Measurements from ENCODE around the gene S100A7.

The S100A7 gene

DNA sequence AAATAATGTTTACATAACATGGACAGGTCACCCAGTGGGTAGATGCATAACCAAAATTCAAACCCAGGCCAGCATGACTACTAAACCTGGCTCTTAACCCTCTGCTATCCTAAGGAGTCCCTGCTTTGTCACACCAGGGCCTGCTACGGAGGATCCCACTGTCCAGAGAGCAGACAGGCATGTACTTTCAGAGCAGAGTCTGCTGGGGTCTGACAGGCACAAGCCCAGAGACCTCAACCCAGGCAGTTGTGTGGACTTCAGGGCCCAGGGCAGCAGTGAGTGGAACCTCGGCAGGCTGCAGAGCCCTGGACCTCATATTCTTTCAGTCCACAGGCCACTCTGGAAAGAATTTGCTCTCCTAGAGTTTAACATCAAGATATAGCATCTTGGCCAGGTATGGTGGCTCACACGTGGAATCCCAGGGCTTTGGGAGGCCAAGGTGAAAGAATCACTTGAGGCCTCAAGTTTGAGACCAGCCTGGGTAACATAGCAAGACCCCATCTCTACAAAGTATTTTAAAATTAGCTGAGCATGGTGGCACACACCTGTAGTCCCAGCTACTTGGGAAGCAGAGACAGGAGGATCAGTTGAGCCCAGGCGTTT is 16.1 kb upstream of the S100A7 start:
- Histone ChIP-seq H3K18ac (ENCODE audit: low read depth in 1 of 2, low read length in 2 of 2) (no peak overlapping the region), H3K9me3 (ENCODE audit: control insufficient read depth, low read length) (peaks cover 13% of the 10 kb centered on the region), H3K9ac (ENCODE audit: low read length) (no peak overlapping the region), H2BK15ac (ENCODE audit: low read depth, poor library complexity, severe bottlenecking) (no peak overlapping the region), H3K4ac (ENCODE audit: low read depth in 1 of 2, low read length in 2 of 2) (no peak overlapping the region), H3K79me1 (replicated peaks; ENCODE audit: low read length, poor library complexity, severe bottlenecking) (no peaks in the 10 kb centered on the region), H3K4me2 (ENCODE audit: low read length, poor library complexity, severe bottlenecking) (no peak overlapping the region), H3K14ac (ENCODE audit: low read length in 2 of 2) (no peak overlapping the region), H3K27ac (ENCODE audit: low read length, poor library complexity, severe bottlenecking) (no peak overlapping the region), H3K36me3 (ENCODE audit: control insufficient read depth in 1 of 2, insufficient read depth in 2 of 2, low read depth in 1 of 2, low read length in 2 of 2) (no peaks in the 10 kb centered on the region), H3K23ac (ENCODE audit: low read length in 2 of 2) (no peak overlapping the region), H2BK5ac (ENCODE audit: low read depth, low read length, poor library complexity, severe bottlenecking) (no peak overlapping the region), H3K4me1 (ENCODE audit: control insufficient read depth, insufficient read depth, low read depth, low read length) (no peaks in the 10 kb centered on the region), H2BK120ac (ENCODE audit: low read depth, low read length) (no peak overlapping the region), H2AK5ac (ENCODE audit: low read length, severe bottlenecking) (no peak overlapping the region), H3K27me3 (ENCODE audit: control insufficient read depth in 1 of 2, insufficient read depth in 1 of 2, low read length in 2 of 2) (peaks cover 10 to 21% of the 10 kb centered on the region in 2 experiments), H3K4me3 (ENCODE audit: insufficient read depth in 1 of 2, low read depth in 1 of 2, low read length in 2 of 2) (no peak overlapping the region), H4K91ac (ENCODE audit: low read length) (no peak overlapping the region), H4K8ac (ENCODE audit: low read length) (no peak overlapping the region), H2BK12ac (ENCODE audit: low read length in 2 of 2) (no peak overlapping the region), H2AFZ (ENCODE audit: low read depth, low read length) (no peak overlapping the region)
- DNase-seq, result no peak
- 77% methylated on average over 4 of the region's 4 CpGs for WGBS

DNA sequence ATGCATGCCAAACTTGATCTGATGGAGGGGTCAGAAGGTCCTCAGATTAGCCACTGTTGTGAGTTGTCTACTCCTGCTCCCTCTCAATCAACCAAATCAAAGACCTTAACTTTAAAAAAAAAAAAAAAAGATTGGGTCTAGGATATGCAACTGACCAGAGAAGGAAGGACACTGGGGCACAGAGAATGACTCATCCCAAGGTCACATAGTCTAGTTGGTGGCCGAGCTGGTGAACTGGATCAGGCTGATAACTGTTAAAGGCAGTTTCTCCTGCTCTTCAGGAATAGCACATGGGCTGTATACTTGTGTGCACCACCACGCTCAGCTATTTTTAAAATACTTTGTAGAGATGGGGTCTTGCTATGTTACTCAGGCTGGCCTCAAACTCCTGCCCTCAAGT is 14.8 kb upstream of the S100A7 start:
- H2AFZ ChIP-seq (ENCODE audit: low read depth, low read length), result no peak overlapping the region
- no peak overlapping the region for H3K4me3 ChIP-seq (ENCODE audit: insufficient read depth in 1 of 2, low read depth in 1 of 2, low read length in 2 of 2)
- no peak overlapping the region for H4K8ac ChIP-seq (ENCODE audit: low read length)
- H3K27me3 ChIP-seq (ENCODE audit: control insufficient read depth in 1 of 2, insufficient read depth in 1 of 2, low read length in 2 of 2), result peaks cover 10 to 17% of the 10 kb centered on the region in 2 experiments
- no peaks in the 10 kb centered on the region for H3K36me3 ChIP-seq (ENCODE audit: control insufficient read depth in 1 of 2, insufficient read depth in 2 of 2, low read depth in 1 of 2, low read length in 2 of 2)
- H3K9me3 ChIP-seq (ENCODE audit: control insufficient read depth, low read length), result peaks cover 17% of the 10 kb centered on the region
- no peak overlapping the region for H3K4me2 ChIP-seq (ENCODE audit: low read length, poor library complexity, severe bottlenecking)
- no peak overlapping the region for H4K91ac ChIP-seq (ENCODE audit: low read length)
- no peak overlapping the region for H3K23ac ChIP-seq (ENCODE audit: low read length in 2 of 2)
- no peak overlapping the region for H3K9ac ChIP-seq (ENCODE audit: low read length)
- no peak overlapping the region for H2AK5ac ChIP-seq (ENCODE audit: low read length, severe bottlenecking)
- no peaks in the 10 kb centered on the region for H3K4me1 ChIP-seq (ENCODE audit: control insufficient read depth, insufficient read depth, low read depth, low read length)
- DNase-seq, result no peak
- no peak overlapping the region for H2BK12ac ChIP-seq (ENCODE audit: low read length in 2 of 2)
- H3K18ac ChIP-seq (ENCODE audit: low read depth in 1 of 2, low read length in 2 of 2), result no peak overlapping the region
- no peak overlapping the region for H3K27ac ChIP-seq (ENCODE audit: low read length, poor library complexity, severe bottlenecking)
- 63% methylated on average over 2 of the region's 2 CpGs for WGBS
- H3K79me1 ChIP-seq (replicated peaks; ENCODE audit: low read length, poor library complexity, severe bottlenecking), result no peaks in the 10 kb centered on the region
- no peak overlapping the region for H3K4ac ChIP-seq (ENCODE audit: low read depth in 1 of 2, low read length in 2 of 2)
- H2BK120ac ChIP-seq (ENCODE audit: low read depth, low read length), result no peak overlapping the region
- H2BK5ac ChIP-seq (ENCODE audit: low read depth, low read length, poor library complexity, severe bottlenecking), result no peak overlapping the region
- no peak overlapping the region for H2BK15ac ChIP-seq (ENCODE audit: low read depth, poor library complexity, severe bottlenecking)
- no peak overlapping the region for H3K14ac ChIP-seq (ENCODE audit: low read length in 2 of 2)

DNA sequence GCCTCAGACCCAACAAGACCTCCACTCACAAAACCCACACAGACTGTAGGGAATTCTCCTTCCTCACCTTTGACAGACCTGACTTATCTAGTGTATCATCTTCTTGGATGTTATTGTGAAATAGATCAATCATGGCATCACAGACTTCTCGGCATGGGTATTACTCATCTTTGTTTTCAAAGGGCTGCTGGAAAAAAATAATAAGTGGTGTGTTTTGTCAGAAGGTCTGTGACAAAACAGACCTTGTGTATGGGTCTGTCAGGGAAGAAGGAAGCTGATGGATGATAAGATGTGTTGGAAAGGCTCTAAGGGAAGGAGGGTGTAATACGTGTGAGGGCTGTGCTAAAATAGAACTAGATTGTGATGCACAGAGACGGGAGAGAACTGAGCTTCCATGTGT is 13.9 kb upstream of the S100A7 start:
- Histone ChIP-seq H3K23ac (ENCODE audit: low read length in 2 of 2) (no peak overlapping the region), H2AK5ac (ENCODE audit: low read length, severe bottlenecking) (no peak overlapping the region), H3K9me3 (ENCODE audit: control insufficient read depth, low read length) (peaks cover 20% of the 10 kb centered on the region), H3K9ac (ENCODE audit: low read length) (no peak overlapping the region), H2BK15ac (ENCODE audit: low read depth, poor library complexity, severe bottlenecking) (no peak overlapping the region), H2BK12ac (ENCODE audit: low read length in 2 of 2) (no peak overlapping the region), H3K18ac (ENCODE audit: low read depth in 1 of 2, low read length in 2 of 2) (no peak overlapping the region), H3K79me1 (replicated peaks; ENCODE audit: low read length, poor library complexity, severe bottlenecking) (no peaks in the 10 kb centered on the region), H3K4me1 (ENCODE audit: control insufficient read depth, insufficient read depth, low read depth, low read length) (no peaks in the 10 kb centered on the region), H2AFZ (ENCODE audit: low read depth, low read length) (no peak overlapping the region), H3K4ac (ENCODE audit: low read depth in 1 of 2, low read length in 2 of 2) (no peak overlapping the region), H3K27ac (ENCODE audit: low read length, poor library complexity, severe bottlenecking) (no peak overlapping the region), H2BK120ac (ENCODE audit: low read depth, low read length) (no peak overlapping the region), H3K14ac (ENCODE audit: low read length in 2 of 2) (no peak overlapping the region), H3K4me3 (ENCODE audit: insufficient read depth in 1 of 2, low read depth in 1 of 2, low read length in 2 of 2) (no peak overlapping the region), H4K8ac (ENCODE audit: low read length) (no peak overlapping the region), H2BK5ac (ENCODE audit: low read depth, low read length, poor library complexity, severe bottlenecking) (no peak overlapping the region), H3K27me3 (ENCODE audit: control insufficient read depth in 1 of 2, insufficient read depth in 1 of 2, low read length in 2 of 2) (peaks cover 11 to 14% of the 10 kb centered on the region in 2 experiments), H3K36me3 (ENCODE audit: control insufficient read depth in 1 of 2, insufficient read depth in 2 of 2, low read depth in 1 of 2, low read length in 2 of 2) (no peaks in the 10 kb centered on the region), H3K4me2 (ENCODE audit: low read length, poor library complexity, severe bottlenecking) (no peak overlapping the region), H4K91ac (ENCODE audit: low read length) (no peak overlapping the region)
- 77% methylated on average over 3 of the region's 3 CpGs for whole genome bisulfite sequencing
- no peak for DNase-seq

DNA sequence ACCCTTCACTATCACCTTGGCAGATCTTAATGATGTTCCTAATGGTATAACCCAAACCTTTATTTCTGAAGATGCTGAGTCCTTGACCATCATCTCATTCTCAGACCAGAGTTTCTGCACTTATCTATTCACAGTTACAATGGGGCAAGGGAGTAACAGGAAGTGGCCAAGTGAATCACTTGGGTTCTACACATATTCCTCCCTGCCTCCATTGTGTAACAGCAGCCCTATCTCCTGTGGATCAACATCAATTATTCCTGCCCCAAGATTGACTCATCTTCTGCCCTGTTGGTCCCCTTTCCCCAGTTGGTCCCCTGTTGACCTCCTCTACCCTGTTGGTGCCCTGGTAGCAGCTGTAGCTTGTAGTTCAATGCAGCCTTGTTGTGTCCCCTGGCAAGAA is 10.3 kb upstream of the S100A7 start:
- no peak overlapping the region for H2BK12ac ChIP-seq (ENCODE audit: low read length in 2 of 2)
- no peak overlapping the region for H2BK15ac ChIP-seq (ENCODE audit: low read depth, poor library complexity, severe bottlenecking)
- DNase-seq, result no peak
- H2BK5ac ChIP-seq (ENCODE audit: low read depth, low read length, poor library complexity, severe bottlenecking), result no peak overlapping the region
- H3K27ac ChIP-seq (ENCODE audit: low read length, poor library complexity, severe bottlenecking), result no peak overlapping the region
- H3K23ac ChIP-seq (ENCODE audit: low read length in 2 of 2), result no peak overlapping the region
- no peaks in the 10 kb centered on the region for H3K36me3 ChIP-seq (ENCODE audit: control insufficient read depth in 1 of 2, insufficient read depth in 2 of 2, low read depth in 1 of 2, low read length in 2 of 2)
- H4K8ac ChIP-seq (ENCODE audit: low read length), result no peak overlapping the region
- H3K27me3 ChIP-seq (ENCODE audit: control insufficient read depth in 1 of 2, insufficient read depth in 1 of 2, low read length in 2 of 2), result peaks cover 0 to 14% of the 10 kb centered on the region in 2 experiments
- H3K4me2 ChIP-seq (ENCODE audit: low read length, poor library complexity, severe bottlenecking), result no peak overlapping the region
- no peak overlapping the region for H3K9ac ChIP-seq (ENCODE audit: low read length)
- no peak overlapping the region for H2AFZ ChIP-seq (ENCODE audit: low read depth, low read length)
- no peaks in the 10 kb centered on the region for H3K4me1 ChIP-seq (ENCODE audit: control insufficient read depth, insufficient read depth, low read depth, low read length)
- no peak overlapping the region for H3K14ac ChIP-seq (ENCODE audit: low read length in 2 of 2)
- H2BK120ac ChIP-seq (ENCODE audit: low read depth, low read length), result no peak overlapping the region
- no peak overlapping the region for H3K18ac ChIP-seq (ENCODE audit: low read depth in 1 of 2, low read length in 2 of 2)
- no peaks in the 10 kb centered on the region for H3K79me1 ChIP-seq (replicated peaks; ENCODE audit: low read length, poor library complexity, severe bottlenecking)
- no peak overlapping the region for H3K4me3 ChIP-seq (ENCODE audit: insufficient read depth in 1 of 2, low read depth in 1 of 2, low read length in 2 of 2)
- no peak overlapping the region for H3K4ac ChIP-seq (ENCODE audit: low read depth in 1 of 2, low read length in 2 of 2)
- peaks cover 20% of the 10 kb centered on the region for H3K9me3 ChIP-seq (ENCODE audit: control insufficient read depth, low read length)
- H2AK5ac ChIP-seq (ENCODE audit: low read length, severe bottlenecking), result no peak overlapping the region
- H4K91ac ChIP-seq (ENCODE audit: low read length), result no peak overlapping the region
